ENCODE data around the gene TBC1D22A. TPM values are rescaled to one million over a fixed set of nuclear protein-coding genes. Genes with fewer than 3 reads are reported as not detected.

Gene TBC1D22A
- total RNA-seq, 1 donor from 2014 or later = 24.2 TPM

GRCh38 chr22:46735747-46736608, 26.5 kb upstream of the TBC1D22A start:
- DNase-seq (ENCODE audit: low read depth) (no peak), FAIRE-seq (no peak)
- Mint-ChIP-seq H3K27ac (ENCODE audit: unreplicated experiment) (no peak overlapping the region), H3K4me1 (ENCODE audit: low read depth, unreplicated experiment) (peaks cover 13% of the 10 kb centered on the region), H3K4me3 (ENCODE audit: unreplicated experiment) (peak overlapping the region; percentile 91), H3K27me3 (ENCODE audit: low read depth, unreplicated experiment) (no peaks in the 10 kb centered on the region), H3K36me3 (ENCODE audit: low read depth, unreplicated experiment) (peaks cover 2% of the 10 kb centered on the region), H3K9me3 (ENCODE audit: unreplicated experiment) (no peaks in the 10 kb centered on the region)
- peaks cover 69% of the 10 kb centered on the region for H3K79me2 ChIP-seq (ENCODE audit: insufficient read depth, low read length)
- H3K36me3 ChIP-seq (ENCODE audit: insufficient read depth, low read length) = no peaks in the 10 kb centered on the region
- TF ChIP-seq CTCF (IDR thresholded peaks at IDR 0.05; ENCODE audit: insufficient read depth, low read depth, low read length) = no peak
- H2AFZ ChIP-seq (ENCODE audit: low read depth, low read length) = no peak overlapping the region
- no peaks in the 10 kb centered on the region for H3K27me3 ChIP-seq (ENCODE audit: insufficient read depth, low read length)
- no peak overlapping the region for H3K27ac ChIP-seq (ENCODE audit: low read depth, low read length)
- no peaks in the 10 kb centered on the region for H3K9me3 ChIP-seq (ENCODE audit: insufficient read depth, low read depth, low read length)
- no peak overlapping the region for H3K9ac ChIP-seq (ENCODE audit: low read length)
- H3K4me3 ChIP-seq (ENCODE audit: insufficient read depth, low read depth, low read length) = peak overlapping the region; percentile 27
- H4K20me1 ChIP-seq (ENCODE audit: insufficient read depth, low read length) = peaks cover 54% of the 10 kb centered on the region
- peak overlapping the region; percentile 98 for H3K4me2 ChIP-seq (ENCODE audit: low read length)
- H3K4me1 ChIP-seq (ENCODE audit: insufficient read depth, low read length) = peaks cover 36% of the 10 kb centered on the region

DNA sequence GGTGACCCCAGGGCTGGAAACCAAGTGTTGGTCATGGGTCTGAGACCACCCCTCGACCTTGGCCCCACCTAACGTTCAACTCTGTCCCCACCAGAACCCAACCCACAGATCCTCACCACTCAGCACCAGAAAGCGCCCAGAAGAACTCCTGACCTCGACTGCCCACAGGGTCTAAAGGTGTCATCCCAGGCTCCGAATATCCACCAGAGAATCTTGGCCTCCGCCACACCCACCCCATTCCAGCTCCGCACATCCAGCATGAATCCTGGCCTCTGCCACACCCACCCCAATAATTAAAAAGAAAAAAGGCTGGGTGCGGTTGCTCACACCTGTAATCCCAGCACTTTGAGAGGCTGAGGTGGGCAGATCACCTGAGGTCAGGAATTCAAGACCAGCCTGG, 25.7 kb upstream of the TBC1D22A start:
- no peak for FAIRE-seq
- no peaks in the 10 kb centered on the region for H3K27me3 Mint-ChIP-seq (ENCODE audit: low read depth, unreplicated experiment)
- Histone ChIP-seq H4K20me1 (ENCODE audit: insufficient read depth, low read length) (peaks cover 46% of the 10 kb centered on the region), H3K27ac (ENCODE audit: low read depth, low read length) (no peak overlapping the region), H3K4me2 (ENCODE audit: low read length) (peak overlapping the region; percentile 98), H3K27me3 (ENCODE audit: insufficient read depth, low read length) (no peaks in the 10 kb centered on the region), H3K79me2 (ENCODE audit: insufficient read depth, low read length) (peaks cover 62% of the 10 kb centered on the region), H2AFZ (ENCODE audit: low read depth, low read length) (no peak overlapping the region), H3K9me3 (ENCODE audit: insufficient read depth, low read depth, low read length) (no peaks in the 10 kb centered on the region), H3K4me3 (ENCODE audit: insufficient read depth, low read depth, low read length) (peak overlapping the region; percentile 82), H3K36me3 (ENCODE audit: insufficient read depth, low read length) (no peaks in the 10 kb centered on the region), H3K9ac (ENCODE audit: low read length) (peak overlapping the region; percentile 81), H3K4me1 (ENCODE audit: insufficient read depth, low read length) (peaks cover 36% of the 10 kb centered on the region)
- peaks cover 2% of the 10 kb centered on the region for H3K36me3 Mint-ChIP-seq (ENCODE audit: low read depth, unreplicated experiment)
- TF ChIP-seq CTCF (IDR thresholded peaks at IDR 0.05; ENCODE audit: insufficient read depth, low read depth, low read length) = no peak
- no peak for TF ChIP-seq EZH2 (IDR thresholded peaks at IDR 0.05; ENCODE audit: insufficient read depth, low read length)
- H3K4me3 Mint-ChIP-seq (ENCODE audit: unreplicated experiment) = peak overlapping the region; percentile 91
- no peak overlapping the region for H3K27ac Mint-ChIP-seq (ENCODE audit: unreplicated experiment)
- H3K9me3 Mint-ChIP-seq (ENCODE audit: unreplicated experiment) = no peaks in the 10 kb centered on the region
- H3K4me1 Mint-ChIP-seq (ENCODE audit: low read depth, unreplicated experiment) = peaks cover 9% of the 10 kb centered on the region
- no peak for DNase-seq (ENCODE audit: low read depth)

All from astrocyte (in vitro differentiated cells and primary cell).